ENCODE measurements around the gene SYNPR.

The SYNPR gene

DNA sequence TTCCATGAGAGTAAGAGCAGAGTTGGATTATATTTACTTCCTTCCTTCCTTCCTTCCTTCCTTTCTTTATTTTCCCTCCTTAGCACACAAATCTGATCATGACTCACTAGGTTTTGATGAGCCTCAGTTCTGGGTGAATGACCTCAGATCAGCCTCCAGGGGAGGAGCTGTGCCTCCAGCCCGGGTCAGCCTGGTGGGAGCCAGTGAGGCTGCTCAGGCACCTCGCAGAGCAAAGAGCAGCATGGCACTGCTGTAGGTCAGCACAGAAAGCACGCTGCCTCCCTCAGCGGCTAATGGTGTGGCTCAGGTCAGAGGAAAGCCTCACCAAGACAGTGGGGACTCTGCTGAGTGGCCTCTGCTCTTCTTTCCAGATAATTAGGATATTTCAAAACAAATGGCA lies 108.5 kb downstream of the SYNPR start:
- DNase-seq = no peak

DNA sequence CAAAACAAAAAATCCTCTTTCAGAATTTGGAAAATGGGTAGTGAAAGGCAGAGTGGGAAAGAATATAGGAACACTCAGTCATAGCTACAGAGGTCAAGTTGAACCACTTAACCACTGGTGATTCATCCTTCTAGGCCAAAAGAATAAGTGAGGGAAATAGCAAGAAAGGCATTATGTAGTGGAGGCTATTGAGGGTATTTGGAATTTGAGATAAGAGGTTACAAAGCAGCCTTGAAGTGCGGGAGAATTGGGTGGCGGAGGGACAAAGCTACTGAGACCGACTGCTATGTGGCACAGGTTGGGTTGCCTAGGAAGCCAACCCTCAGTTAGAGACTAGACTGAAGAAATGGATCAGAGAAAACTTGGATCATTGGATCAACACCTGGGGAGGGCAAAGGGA lies 109.5 kb downstream of the SYNPR start:
- DNase-seq = peak; percentile 21

DNA sequence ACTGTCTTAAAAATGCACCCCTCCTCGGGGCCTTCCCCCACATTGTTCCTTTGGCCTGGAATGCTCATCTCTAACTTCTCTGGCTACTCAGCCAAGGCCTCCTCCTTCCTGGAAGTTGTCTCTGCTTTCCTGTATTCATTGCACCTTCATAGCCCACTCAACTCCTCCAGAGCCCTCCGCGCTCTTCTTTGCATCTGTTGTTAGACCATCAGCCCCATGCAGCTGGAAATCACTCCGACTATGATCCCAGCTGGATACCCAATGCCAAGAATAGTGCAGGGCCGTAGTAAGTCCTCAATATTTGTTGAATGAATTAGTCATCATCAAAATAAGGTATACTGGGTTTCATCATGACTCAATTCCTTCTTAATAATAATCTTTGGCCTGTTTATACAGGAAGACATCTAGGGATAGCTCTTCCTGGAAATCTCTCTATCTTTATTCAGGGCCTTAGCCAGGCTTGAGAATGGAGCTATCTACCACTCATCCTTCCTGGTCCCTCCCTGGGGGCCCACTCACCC lies 112.7 kb downstream of the SYNPR start:
- no peak for DNase-seq

DNA sequence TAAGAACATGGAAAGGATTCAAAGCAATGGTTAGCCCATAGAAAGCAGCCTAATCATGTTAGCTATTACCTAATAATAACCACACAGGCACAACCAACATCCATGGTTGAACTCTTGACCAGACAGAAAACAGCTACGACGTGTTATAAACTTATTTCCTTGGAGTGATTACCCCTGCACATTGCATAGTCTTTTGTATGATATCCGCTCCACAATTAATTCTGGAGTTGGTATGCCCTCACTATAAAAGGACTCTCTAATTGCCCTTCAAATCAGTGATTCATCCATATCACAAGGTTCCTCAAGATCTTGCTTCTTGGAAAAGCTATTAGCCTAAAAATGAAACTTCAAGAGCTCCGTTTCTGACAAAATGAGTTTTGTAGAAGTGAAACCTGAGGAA lies 117.9 kb downstream of the SYNPR start:
- peak; percentile 12 for DNase-seq

DNA sequence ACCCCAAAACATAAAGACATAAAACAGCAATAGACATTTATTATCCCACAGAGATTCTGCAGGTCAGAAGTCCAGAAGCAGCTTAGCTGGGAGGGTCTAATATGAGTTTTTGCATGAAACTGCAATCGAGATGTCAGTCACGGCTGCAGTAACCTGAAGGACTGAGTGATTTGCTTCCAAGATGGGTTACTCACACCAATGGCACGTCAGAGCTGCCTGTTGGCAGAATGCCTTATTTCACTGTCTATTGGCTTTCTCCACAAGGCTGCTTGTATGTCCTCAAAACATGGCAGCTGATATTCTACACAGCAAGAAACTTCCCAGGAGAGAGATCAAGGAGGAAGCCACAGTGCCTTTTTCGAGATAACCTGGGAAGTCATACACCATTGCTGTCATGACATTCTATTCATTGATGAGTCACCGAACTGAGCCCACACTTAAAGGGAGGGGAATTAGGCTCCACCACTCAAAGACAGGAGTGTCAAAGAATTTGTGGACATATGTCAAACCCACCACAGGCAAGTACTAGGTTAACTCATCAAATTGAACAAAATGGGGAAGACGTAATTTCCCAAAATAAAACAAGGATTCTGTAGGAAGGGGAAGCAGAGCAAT lies 122.2 kb downstream of the SYNPR start:
- DNase-seq = peak; percentile 54

DNA sequence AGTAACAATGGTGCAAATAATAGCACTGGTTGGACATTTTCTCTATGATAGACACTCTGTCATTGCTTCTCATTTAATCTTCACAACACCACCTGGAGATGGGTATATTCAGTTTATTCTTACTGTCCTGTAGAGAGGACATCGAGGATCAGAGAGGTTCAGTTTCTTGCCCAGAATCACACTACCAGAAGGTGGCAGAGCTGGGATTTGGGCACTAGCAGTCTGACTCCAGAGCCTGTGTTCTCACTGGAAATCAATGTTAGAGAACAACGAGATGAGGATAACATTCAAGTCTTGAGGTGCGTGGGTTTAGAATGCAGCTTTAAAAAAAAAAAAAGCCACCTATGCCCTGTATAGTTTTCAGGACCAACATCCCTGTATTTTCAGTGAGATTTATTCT lies 127.8 kb downstream of the SYNPR start:
- DNase-seq = no peak

DNA sequence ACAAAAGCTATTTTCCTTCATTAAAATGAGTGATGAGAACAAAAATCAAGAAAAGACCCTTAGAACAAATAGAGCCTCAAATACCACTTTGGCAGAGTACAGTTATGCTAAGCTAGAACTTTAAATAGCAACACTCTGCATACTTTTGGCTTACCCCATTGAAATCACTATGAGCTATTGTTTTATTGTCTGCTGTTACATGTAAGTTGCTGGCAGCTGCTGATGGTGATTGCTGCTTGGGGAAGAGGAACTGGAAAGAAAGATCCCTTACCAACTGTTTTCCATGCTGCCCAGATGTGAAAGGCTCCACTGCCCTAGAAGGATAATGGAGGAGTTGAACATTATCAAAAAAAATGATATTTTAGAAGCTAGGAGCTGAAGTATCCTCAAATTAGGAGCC lies 135.4 kb downstream of the SYNPR start:
- DNase-seq = no peak

DNA sequence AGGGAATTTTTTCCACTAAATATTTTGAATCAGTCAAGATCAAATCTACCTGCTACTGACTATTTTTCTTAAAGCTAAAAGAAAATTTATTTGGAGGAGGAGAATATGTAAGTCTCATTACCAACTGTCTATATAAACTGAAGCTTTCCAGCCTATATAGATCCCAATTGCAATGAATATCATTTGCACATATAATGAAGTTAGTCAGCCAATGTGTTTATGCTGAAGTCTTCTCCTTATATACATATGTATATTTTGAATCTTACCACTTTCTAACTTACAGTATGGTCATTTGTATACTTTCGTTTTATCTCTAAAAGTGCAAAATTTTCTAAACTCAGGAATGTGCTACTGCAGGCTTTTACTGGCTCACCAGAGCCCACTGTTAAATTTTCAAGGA lies 136.5 kb downstream of the SYNPR start:
- no peak for DNase-seq

DNA sequence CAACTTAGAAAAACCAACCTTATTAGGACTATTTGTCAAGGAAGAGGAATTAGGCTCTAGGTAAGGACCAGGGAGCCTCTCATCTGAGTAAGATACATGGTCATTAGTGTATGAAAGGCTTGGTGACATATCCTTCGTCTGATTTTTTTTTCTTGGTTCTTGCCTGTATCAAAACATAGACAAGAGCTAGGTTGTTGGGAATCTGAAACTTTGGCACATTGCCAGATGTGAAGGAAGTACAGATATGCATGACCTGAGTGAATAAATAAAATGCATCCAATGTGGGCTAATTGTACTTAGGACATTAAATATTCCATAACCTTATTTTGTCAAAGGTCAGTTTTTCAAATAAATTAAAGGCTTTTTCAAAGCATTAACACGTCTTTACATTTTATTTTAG lies 151.8 kb downstream of the SYNPR start:
- no peak for DNase-seq

DNA sequence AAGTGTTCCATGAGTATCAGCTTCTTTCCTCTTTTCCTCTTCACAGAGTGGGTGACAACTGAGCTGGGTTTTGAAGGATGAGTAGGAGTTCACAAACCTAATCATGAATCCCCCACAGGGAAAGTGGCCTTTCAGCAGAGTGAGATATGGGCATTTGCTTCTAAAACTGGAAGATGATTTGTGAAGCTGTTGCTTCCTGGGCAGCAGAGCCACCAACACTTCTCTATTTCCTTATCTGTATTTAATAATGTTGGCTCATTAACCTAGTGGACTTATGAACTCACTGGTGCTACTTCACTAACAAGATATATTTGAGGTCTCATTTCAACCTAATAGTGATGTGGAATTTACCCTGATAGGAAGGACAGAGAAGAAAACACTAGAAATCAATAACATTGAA lies 152.8 kb downstream of the SYNPR start:
- DNase-seq = no peak

DNA sequence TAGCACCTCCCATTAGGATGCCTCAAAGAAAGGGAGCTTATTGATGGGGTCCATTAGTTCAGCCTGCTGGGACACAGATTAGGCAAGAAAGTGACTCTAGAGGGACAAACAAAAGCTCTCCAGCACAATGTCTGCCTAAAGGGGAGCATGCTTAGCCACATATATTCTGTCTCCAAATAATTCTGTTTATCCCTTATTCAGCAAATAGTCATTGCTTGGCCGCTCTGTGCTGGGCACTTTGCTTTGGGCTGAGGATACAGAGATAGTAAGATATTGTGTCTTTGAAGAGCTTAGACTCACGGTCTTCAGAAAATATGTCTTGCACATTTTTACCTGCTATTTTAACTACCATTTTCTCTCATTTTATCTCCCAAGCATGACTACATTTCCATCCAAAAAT lies 159.8 kb downstream of the SYNPR start:
- DNase-seq = no peak

DNA sequence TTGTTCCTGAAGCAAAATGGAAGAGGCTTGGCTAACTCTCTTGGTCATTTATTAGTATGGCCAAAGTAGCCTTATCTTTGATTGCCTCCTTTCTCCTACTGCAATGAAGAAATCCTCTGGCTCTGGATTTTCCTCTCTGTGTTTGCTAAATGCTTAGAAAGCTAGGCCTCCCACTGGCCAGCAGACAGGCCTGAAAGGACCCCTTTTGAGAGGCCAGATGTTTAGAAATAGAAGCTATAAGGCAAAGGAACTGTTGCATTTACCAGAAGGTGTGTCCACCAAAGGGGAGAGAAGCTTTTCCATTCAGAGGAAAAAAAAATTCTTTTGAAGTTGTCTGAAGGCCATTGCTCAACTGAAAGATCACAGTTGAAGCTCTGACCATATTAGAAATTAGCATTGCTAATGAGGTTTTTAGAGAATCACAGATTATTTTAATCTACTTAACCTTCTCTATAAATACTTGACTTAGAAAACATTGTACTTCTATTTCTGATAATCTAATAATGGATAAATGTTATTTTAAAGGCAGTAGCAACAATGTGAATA lies 160.8 kb downstream of the SYNPR start:
- no peak for DNase-seq

DNA sequence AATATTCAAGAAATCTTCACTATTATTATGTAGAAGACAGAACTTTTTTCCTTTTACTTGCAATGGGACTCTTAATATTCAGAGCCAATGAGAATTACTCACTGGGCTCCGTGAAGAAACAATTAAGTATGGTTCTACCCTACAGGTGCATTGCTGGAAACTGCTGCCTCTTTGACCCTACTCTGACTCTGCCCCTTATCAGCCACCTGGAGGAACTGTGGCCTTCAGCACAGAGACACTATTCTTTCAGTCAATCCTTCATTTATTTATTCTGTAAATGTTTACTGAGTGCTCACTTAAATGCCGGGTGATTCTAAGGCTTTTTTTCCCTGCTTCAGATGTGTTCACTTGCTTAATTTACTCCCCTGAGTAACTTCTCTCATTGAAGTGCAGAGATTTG lies 163.2 kb downstream of the SYNPR start:
- DNase-seq = no peak

DNA sequence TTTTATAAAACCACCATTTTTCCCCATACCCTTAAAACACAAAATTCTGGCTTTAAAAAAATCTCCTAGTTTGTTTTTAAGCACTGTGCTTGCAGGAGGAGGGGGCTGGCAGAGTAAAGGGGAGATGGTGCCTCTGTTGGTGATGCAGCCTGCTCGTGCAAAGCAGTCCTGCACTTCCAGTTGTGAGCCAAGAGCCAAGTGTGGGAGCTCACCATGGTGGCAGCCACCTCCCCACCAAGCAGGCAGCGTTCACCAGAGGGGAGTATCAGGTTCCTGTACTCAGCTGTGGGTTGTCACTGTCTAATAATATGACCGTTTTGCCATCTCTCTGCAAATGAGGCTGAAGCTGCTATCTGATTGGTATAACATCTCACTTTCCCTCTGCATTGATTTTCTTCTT lies 164.8 kb downstream of the SYNPR start:
- no peak for DNase-seq

DNA sequence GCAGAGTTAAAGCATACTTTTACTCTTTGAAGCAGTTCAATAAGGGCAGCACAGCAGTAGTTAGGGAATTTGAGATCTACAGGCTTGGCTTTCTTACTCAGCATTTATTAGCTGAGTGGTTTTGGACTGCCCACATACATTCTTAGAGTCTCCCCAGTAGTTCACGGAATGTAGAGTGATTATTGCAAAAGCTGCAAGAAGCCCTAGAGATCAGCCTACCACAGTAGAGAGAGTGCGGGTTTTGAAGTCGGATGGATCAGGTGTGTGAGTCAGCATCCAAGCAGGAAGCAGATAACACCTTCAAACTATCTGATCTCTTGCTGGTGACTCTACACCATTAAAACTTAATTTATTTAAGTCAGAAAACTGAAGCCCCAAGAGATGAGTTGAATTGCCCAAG lies 171.9 kb downstream of the SYNPR start:
- peak; percentile 25 for DNase-seq

DNA sequence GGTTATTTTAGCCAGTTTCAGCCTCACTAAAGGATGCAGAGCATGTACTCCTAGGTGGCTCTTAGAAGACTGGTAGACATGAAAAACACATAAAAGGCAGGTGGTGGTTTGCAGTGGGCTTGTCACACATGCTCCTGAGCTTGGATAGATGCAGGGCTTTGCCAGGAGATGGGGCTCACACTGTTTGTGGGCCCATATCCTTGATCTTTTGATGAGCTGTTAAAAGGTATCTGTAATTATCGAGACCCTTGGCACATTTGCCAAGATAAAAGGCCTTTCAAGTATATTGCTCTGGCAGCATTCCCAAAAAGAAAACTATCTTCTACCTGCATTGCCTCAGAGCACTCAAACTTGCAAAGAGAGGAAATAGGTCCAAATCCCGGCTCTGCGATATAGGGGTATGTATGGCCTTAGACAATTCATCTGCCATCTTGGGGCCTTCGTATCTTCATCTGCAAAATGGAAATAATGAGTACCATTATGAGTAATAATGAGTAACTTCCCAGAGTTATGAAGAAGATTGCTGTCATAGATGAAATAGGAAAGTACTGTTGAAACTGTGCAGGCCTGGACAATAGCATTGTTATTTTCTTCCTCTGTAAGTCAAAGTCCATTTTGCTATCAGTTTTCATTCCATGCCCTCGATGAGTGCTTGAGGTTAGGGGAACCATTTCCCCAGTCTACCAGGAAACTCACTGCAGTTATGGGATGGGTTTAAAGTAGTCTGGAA lies 172.7 kb downstream of the SYNPR start:
- no peak for DNase-seq

DNA sequence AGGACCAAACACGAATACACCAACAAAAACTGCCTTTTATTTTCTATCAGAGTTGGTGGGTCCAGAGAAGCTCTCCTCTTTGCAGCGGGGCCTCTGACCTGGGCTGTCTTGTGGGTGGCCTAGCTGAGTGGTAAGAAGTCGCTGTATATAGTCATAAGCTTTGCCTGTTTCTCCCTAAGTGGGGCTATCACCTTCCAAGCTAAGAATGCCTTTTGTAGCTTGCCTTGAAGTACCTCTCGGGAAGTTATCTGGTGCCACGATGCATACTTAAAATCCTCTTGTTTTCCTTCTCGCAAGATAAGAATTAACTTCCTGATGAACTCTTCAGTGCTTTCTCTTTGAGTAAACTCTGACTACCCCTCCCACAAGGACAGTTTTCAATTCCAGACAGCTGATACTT lies 178.8 kb downstream of the SYNPR start:
- DNase-seq = no peak

DNA sequence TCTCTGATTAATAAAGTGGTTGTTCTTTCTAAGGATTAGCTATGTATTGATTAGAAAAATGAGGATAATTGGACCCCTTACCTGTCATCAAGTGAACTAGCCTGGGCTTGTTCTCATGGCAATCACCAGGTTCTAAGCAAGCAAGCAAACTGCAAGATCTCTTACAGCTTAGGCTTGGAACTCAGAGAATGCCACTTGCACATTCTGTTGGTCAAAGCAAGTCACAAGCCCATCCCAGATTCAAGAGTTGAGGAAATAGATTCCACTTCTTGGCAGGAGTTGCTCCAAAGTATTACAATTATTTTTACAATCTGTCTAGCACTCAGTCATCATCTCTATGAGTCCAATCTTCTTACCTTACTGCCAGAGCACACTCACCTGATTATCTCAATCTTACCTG lies 180.3 kb downstream of the SYNPR start:
- no peak for DNase-seq

DNA sequence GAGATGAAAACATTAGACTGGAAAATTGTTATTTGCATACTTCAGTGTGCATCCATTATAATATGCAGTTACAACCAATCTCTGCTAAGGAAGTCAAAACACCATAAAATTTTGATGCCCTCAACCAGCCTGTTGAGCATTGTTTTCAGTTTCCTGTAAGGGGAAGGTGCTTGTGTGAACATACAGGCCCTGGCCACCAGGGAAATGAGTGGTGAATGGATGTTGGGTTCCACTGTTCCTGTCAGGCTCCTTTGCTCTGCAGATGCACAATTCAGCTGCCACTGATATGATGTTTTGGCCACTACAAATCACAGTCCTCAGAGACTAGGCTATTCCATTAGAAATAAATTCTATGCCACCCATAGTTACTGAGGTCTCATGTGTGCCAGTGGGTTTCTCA lies 184.6 kb downstream of the SYNPR start:
- no peak for DNase-seq

DNA sequence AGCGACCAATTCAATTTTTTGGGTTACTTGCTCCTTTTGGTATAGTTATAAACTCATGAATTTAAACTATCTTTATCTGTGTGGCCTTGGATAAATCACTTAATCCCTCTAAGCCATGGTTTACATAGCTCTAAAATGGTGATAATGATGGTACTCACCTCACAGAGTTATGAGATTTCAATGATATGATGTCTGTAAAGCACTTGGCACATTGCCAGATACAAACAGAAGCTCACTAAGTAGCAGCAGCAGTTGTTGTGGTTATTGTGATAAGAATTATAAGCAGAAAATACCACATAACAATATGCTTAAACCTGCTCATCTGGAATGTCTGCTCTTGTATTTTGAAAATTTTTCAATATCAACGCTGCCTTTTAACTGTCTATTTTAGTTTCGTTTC lies 189.3 kb downstream of the SYNPR start:
- no peak for DNase-seq

DNA sequence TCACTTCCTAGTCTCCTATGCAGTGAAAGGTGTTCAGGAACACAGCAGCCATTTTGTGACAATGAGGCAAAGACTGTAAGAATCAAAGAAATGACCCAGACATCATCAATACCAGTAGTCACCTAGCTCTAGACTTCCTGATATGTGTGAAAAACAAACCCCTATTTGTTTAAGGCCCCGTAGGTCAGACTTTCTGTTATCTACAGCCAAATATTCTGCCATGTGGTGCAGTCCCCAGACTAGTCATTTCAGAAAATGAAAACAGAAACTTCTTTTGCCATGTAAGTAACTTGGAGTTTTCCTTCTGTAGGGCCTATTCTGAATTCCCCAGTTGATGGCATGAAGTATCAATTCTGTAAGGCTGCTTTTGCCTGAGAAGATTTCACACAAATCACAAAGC lies 192.6 kb downstream of the SYNPR start:
- no peak for DNase-seq

DNA sequence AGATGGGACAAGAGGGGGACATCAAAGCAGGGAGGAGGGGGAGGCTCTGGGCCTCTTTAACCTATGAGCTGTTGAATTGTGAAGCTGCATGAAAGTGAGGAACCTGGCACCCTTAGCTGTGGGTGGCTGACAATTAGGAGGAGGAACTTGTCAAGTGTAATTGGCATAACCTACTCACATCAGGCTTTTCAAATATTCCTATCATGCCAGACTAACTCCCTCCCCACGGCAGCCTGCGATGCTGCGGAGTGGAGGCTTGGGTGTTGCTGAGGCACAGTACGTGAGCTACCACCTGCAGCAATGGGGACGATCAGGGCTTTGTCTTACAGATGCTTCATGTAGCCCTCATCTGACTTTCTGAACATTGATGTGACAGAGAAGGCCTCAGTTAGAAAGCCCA lies 193.7 kb downstream of the SYNPR start:
- no peak for DNase-seq

DNA sequence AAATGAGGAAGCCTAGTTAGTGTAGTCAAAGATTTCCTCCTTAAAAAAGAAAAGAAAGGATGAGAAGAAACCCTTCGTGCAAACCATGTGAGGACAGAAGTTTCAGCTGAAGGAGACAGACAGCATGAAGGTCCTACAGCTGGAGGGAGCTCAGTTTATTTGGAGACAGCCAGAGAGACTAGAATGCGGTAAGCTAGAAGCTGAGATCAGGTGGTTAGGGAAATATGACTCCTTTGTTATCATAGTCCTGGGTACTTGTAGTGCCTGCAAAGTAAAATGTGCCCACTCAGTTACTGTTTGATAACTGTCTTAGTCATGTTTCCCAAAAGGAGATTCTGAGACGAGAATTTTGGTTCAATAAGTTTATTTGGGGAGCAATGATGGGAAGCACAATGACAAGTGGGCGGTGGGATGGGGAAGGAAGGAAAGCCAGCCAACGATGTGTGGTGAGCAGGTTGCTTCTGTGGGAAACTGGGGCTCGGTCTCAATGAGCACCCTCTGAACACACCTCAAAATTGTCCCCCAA lies 195.6 kb downstream of the SYNPR start:
- DNase-seq = no peak

All from fibroblast of skin of abdomen (primary cell).